Superior temporal gyrus (tissue), 1 donor: ENCODE data around the gene FAM131B.

Source experiments
- DNase-seq: peaks from one replicate; pipeline ENCODE4 v3.0.0-alpha.2; 2016; ENCODE audit errors: extremely low spot score

Gene FAM131B

DNA sequence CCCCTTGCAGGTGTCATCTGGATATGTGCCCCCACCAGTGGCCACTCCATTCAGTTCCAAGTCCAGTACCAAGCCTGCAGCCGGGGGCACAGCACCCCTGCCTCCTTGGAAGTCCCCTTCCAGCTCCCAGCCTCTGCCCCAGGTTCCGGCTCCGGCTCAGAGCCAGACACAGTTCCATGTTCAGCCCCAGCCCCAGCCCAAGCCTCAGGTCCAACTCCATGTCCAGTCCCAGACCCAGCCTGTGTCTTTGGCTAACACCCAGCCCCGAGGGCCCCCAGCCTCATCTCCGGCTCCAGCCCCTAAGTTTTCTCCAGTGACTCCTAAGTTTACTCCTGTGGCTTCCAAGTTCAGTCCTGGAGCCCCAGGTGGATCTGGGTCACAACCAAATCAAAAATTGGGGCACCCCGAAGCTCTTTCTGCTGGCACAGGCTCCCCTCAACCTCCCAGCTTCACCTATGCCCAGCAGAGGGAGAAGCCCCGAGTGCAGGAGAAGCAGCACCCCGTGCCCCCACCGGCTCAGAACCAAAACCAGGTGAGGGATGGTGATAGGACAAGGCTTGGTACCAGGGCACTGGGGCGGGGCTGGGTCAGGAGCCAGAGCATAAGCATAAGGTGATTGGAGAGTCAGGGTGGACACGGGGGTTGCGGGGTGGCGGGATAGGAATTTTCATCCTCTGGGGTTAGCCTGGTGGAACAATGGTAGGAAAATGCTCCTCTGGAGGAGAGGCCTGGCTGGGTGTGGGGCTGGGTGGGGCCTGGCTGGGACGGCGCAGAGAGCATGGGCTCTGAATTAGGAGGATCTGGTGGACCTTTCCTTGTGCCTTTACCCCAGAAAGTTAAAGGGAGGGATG lies 20.5 kb upstream of the FAM131B start:
- DNase-seq, result no peak

GRCh38 chr7:143382126-143382790 lies 19.7 kb upstream of the FAM131B start:
- DNase-seq, result no peak

GRCh38 chr7:143381427-143382125 lies 19.1 kb upstream of the FAM131B start:
- DNase-seq, result peak; percentile 51

GRCh38 chr7:143380646-143381426 lies 18.3 kb upstream of the FAM131B start, which contains the start of gene ZYX:
TSS of gene ZYX (plus strand) at chr7:143381345. CDS start at chr7:143381572, 227 bp downstream.
- peak; percentile 74 for DNase-seq

GRCh38 chr7:143380260-143380645 lies 17.7 kb upstream of the FAM131B start:
- DNase-seq, result peak; percentile 93

GRCh38 chr7:143379611-143380259 lies 17.2 kb upstream of the FAM131B start:
- no peak for DNase-seq

DNA sequence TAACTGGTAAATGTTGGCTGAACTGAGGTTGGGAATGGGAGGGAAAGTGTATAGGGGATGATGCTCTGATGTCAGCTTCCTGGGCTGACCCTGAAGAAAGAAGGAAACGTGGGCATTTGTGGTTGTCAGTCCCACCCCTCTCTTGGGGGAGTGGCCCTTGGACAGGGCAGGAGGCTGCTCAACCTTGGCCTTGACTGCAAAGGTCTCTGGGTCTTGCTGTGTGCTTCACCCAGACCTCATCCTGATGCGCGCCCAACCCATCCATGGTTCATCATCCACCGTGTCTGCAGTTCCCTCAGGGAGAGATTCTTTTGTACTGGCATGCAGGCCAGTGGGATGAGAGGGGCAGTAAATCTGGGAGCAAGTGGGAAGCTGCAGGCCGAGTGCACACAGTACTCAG lies 13.9 kb upstream of the FAM131B start:
- no peak for DNase-seq

DNA sequence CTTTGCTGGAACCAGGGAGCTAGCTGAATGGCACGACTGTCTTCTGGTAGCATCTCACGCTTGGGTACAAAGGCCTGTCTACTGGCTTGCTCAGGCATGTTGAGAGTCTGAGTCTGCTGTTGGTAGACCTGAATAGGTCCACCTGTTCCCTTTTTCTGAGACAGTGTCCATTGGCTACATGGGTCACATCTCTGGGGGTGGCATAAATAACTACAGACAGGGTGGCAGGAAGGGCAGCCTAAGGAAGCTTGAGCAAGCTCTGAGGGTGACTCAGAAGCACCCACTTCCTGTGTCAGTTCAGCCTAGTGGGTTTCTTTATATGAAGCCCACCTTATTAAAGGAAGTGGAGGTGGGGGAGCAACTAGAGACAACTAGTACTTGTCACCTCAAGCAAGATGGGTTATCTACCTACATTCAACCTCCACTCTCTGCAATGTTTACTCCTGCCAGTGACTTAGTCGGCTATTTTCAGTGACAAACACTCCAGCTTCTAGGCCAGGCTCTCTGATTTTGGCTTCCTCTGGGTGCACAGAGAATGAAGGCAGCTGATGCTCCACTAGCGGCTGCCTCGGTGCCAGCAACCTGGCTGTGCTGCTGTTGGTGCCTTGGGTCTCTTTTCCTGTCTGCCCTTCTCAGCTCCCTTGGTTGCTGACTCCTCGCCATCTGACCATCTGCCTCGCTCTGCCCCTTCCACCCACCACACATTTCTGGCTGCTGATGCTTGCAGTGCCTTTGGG lies 13.0 kb upstream of the FAM131B start:
- no peak for DNase-seq

DNA sequence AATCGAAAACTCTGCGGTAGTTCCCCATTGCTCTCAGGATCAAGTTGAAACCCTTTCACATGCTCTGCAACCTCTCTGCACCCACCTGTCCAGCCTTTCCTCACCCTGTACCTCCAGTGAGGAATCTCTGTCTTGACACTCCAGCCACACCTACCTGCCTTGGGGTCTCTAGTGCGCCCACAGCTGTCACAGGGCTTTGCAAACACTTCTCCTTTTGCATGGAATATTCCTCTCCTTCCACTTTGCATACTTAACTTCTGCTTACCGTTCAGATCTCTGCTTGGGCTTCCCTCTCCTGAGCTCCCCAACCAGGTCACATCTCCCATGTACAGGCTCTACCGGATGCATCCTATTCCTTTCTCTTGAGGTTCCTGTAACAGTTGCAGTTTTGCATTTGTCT lies 12.0 kb upstream of the FAM131B start:
- no peak for DNase-seq

DNA sequence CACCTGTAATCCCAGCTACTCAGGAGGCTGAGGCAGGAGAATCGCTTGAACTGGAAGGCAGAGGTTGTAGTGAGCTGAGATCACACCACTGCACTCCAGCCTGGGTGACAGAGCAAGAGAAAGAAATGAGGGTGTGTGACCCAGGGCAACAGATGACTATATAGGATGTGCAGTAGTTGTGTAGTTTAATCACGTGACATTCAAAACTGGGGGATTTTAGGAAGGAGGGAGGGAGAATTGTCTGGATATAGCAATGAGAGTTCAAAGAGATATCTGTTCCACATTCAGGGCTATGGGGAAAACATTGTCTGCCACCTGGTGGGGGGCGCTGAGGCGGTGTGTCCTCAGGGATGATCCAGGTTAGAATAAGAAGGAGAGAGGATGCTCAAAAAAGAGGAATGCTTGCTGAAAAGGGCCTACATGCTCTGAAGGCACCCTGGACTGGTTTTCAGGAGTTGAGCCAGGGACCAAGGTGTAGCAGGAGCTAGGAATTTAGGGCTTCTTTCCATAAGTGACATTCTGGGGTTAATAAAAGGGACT lies 10.8 kb upstream of the FAM131B start:
- no peak for DNase-seq

DNA sequence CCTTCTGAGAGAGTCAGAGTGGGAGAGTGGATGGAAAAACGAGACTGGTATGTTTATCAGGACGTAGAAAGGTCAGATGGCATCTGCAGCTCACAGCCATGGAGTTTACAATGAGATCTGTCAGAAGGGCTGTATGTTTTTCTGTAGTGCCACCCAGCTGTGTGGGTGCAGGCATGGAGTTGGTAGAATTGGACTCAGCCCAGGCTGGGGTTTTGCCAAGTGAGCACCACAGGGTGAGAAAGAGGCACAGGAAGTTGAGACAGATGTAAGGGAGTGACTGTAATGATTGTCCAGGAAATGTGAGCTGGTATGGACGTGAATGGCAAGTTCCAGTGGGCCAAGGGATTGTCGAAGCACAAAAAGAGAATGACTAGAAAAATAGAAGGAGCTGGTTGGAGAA lies 9.6 kb upstream of the FAM131B start:
- peak; percentile 91 for DNase-seq

GRCh38 chr7:143369678-143370651 lies 7.5 kb upstream of the FAM131B start:
- no peak for DNase-seq

- DNase-seq, result no peak
These were observed 5.9 kb upstream of the FAM131B start for GRCh38 chr7:143368387-143368786.

DNA sequence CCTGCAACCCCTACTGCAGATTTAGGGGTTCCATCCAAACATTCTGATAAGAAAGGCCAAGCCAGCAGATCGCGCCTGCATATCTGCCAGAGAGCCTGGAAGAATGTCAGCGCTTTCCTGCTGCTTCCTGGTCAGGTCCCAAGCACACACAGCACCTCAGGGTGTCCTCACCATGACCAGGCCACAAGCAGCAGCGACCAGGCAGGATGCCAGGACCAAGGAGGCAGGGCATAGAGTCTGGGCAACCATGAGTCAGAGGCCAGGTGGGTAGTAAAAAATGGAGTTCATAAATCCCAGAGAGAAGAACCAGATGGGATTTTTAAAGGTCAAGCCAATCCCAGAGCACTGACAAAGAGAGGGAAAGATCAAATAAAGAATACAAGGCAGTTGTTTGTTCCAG lies 5.5 kb upstream of the FAM131B start:
- no peak for DNase-seq

DNA sequence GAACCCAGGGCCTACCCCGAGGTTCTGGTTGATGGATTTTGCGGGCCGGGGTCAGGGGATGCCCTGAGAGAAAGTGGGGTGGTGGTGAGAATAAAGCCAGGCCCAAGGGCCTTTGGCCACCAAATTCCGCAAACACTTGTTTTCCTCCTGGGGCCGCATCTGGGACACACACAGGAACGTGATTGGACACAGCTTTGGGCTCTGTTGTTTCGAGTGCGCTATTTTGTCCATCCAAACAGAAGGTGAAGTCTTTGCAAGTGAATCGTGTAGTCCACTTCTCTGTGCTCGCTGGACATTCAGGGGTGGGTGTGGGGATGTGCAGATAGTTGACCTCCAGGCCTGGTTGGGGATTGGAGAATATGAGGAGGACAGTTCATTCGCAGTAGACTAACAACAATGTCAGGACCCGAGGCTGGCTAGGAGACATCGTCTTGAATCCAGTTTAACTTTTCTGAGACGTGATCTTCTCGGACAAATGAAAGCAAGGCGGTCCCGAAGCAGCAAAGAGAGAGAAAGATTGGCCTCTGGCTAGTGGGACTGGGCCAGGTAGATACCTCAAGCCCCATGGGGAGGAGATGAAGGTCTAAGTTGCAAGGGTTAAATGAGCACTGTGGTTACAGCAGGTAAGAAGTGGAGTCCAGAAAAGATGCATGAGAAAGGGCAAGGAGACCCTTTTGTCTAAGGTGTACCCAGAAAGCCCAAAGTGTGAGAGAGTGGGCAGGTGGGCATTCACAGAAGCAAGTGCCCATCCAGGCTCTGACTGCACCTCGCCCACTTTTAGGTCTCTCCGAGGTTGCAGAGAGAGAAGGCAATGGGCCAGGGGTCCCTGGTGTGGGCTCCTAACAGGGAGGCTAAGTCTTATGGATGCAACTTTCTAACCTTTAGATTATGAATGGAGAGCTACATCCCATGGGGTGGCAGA lies 764 bp upstream of the FAM131B start:
- DNase-seq, result no peak

DNA sequence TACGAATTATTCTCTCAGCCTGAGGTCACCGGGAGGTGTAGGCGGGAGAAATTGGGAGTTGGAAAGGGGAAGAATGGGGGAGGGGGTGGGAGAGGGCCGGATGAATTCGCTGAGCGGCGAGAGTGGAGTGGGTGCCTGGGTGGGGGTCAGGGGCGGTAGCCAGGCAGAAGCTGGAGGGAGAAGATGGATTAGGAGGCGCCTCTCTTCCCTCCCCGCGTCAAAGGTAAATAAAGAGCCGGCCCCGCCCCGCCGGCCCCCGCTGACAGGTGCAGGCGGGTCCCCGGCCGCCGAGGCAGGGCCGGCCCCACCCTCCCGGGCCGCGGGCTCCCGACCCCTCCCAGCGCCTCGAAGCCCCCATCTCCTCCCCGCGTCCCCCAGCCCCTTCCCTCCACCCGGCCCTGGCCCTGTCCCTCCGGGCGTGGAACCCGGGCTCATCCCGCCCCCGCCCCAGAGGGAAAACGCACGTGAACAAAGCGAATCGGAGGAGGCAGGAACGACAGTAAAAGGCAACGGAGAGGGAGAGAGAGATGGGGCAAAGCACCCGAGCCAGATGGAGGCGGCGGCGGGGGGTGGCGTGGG lies 872 bp downstream of the FAM131B start:
- no peak for DNase-seq

DNA sequence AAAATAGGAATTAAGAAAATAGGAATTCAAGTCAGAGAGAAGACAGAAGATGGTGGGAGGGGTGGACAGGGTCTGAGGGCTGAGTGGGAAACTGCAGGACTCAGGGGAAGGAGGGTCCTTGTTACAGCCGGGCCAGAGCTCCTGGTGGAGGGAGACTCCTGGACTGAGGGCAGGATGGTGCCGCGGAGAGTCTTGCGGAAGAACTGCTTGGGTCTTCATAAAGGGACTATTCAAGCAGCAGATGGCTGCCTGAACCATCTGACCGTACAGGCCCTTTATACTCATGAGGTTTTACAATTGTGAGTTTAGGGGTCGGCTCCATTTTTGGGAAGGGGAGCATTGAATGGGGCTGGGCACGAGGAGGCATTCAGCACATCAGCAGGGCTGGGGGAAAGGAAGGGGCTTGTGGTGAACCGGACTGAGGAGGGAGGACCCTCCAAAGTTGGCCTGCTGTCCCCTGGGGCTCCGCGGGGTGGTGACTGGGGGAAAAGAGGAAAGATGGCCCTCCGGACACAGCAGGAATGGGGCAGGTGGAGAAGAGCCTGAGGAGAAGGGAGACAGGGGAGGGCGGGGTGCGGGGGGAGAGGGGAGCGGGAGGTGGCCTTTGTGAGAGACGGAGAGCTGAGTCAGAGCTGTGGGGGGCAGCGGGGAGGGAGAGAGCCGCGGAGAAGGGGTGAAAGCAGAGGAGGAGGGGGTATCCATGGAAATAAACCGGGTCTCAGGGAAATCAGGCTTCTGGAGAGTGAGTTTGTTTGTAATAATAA lies 1.5 kb downstream of the FAM131B start:
- DNase-seq, result no peak
